CD8-positive, alpha-beta memory T cell (primary cell): ENCODE data around the gene GABBR2. TPM values are rescaled to one million over a fixed set of nuclear protein-coding genes. Genes with fewer than 3 reads are reported as not detected.
A peak's percentile ranks its signal among the peaks of the same experiment; 100 is the strongest.

Experiments used
- CTCF ChIA-PET: fragments of 350-600 bp; sonication (Branson Sonifier 250); formaldehyde crosslinking; loops from one replicate; lab custom pipeline; 2021; ENCODE audit warnings: antibody characterized with exemption; lab: Charles Lee
- POLR2A ChIA-PET: fragments of 350-600 bp; sonication (Branson Sonifier 250); formaldehyde crosslinking; loops from one replicate; lab custom pipeline; 2021; ENCODE audit warnings: antibody characterized with exemption; lab: Charles Lee
- DNase-seq, 5 donors: peaks; one replicate each; pipeline versions ENCODE4 v3.0.0 to v3.0.0-alpha.2; 2020 to 2022; ENCODE audit warnings: mixed read lengths in 1 of 5
- H3K27ac ChIP-seq: one replicate; pipeline ENCODE4 v1.7.0; 2013; ENCODE audit warnings: low read depth, mild to moderate bottlenecking, low read length, moderate library complexity
- H3K27me3 ChIP-seq: 2 replicates; pipeline ENCODE4 v1.7.0; 2013; ENCODE audit warnings: low read length, mild to moderate bottlenecking; ENCODE audit not compliant: insufficient read depth, poor library complexity, severe bottlenecking
- H3K36me3 ChIP-seq: 2 replicates; pipeline ENCODE4 v1.7.0; 2013; ENCODE audit warnings: mild to moderate bottlenecking, low read length, moderate library complexity; ENCODE audit not compliant: insufficient read depth
- H3K4me1 ChIP-seq: 2 replicates; pipeline ENCODE4 v1.7.0; 2013; ENCODE audit warnings: mild to moderate bottlenecking, low read length, moderate library complexity; ENCODE audit not compliant: insufficient read depth
- H3K4me3 ChIP-seq: 2 replicates; pipeline ENCODE4 v1.7.0; 2013; ENCODE audit warnings: mild to moderate bottlenecking, low read length
- H3K9me3 ChIP-seq: 2 replicates; pipeline ENCODE4 v1.7.0; 2013; ENCODE audit warnings: mild to moderate bottlenecking, low read length
- H3K27ac Mint-ChIP-seq, 8 donors: one replicate each; pipeline ENCODE4 v1.8.0; 2020 to 2021; ENCODE audit warnings: mixed read lengths in 8 of 8, mild to moderate bottlenecking in 6 of 8, inconsistent platforms in 3 of 8, moderate library complexity in 3 of 8
- H3K27me3 Mint-ChIP-seq, 2 donors: one replicate each; pipeline ENCODE4 v1.8.0; 2020 to 2021; ENCODE audit warnings: mixed read lengths in 2 of 2, mild to moderate bottlenecking in 1 of 2, moderate library complexity in 1 of 2
- H3K36me3 Mint-ChIP-seq, 3 donors: one replicate each; pipeline ENCODE4 v1.8.0; 2020 to 2021; ENCODE audit warnings: mixed read lengths in 3 of 3, inconsistent platforms in 1 of 3, mild to moderate bottlenecking in 1 of 3
- H3K4me1 Mint-ChIP-seq, 3 donors: one replicate each; pipeline ENCODE4 v1.8.0; 2020 to 2021; ENCODE audit warnings: mixed read lengths in 3 of 3, inconsistent platforms in 1 of 3, mild to moderate bottlenecking in 1 of 3
- H3K4me3 Mint-ChIP-seq, 7 donors: one replicate each; pipeline ENCODE4 v1.8.0; 2020 to 2021; ENCODE audit warnings: mixed read lengths in 7 of 7, mild to moderate bottlenecking in 6 of 7, moderate library complexity in 4 of 7, inconsistent platforms in 2 of 7
- H3K9me3 Mint-ChIP-seq, 5 donors: one replicate each; pipeline ENCODE4 v1.8.0; 2020 to 2022; ENCODE audit warnings: mixed read lengths in 5 of 5, mild to moderate bottlenecking in 3 of 5, moderate library complexity in 2 of 5, inconsistent platforms in 1 of 5
- polyA plus RNA-seq: library from polyadenylated mRNA; unstranded; fragments of 300-500 nt; fragmentation: Illumina TruSeq; gene quantifications from one replicate; pipeline ENCODE4 v1.2.3, GENCODE V29; 2021
- total RNA-seq, 2 experiments: library from RNA; stranded (reverse); gene quantifications; one replicate each; pipeline ENCODE4 v1.2.3, GENCODE V29; 2021

The GABBR2 gene
- total and polyA plus RNA-seq, 3 experiments from 2014 or later = not detected

DNA sequence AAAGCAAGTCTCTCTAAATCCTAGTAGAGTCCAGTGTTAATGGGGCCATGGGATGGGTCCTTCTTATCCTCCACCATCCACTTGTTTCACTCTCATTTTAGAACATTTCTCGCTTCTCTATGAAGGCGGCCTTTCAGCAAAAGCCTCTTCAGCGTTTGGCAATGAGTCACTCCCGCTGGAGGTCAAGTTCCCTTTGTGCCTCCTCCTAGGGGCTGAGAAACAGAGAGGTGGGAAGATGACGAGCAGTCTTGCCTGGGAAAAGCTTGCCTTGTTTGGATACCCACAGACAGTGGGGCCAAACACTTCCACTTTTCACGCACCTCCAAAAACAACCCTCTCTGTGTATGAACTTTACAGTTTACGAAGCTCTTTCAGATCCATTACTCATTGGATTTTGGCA, 168.8 kb downstream of the GABBR2 start:
- H3K4me3 ChIP-seq = no peak overlapping the region
- H3K27me3 Mint-ChIP-seq = peaks cover 0 to 6% of the 10 kb centered on the region in 2 donors
- no peak overlapping the region for H3K27ac Mint-ChIP-seq
- no peaks in the 10 kb centered on the region for H3K4me1 ChIP-seq
- no peaks in the 10 kb centered on the region for H3K9me3 ChIP-seq
- H3K27me3 ChIP-seq = no peaks in the 10 kb centered on the region
- CTCF ChIA-PET = no interaction called here
- no peaks in the 10 kb centered on the region for H3K36me3 Mint-ChIP-seq
- no peaks in the 10 kb centered on the region for H3K9me3 Mint-ChIP-seq
- POLR2A ChIA-PET = no interaction called here
- no peak for DNase-seq
- no peaks in the 10 kb centered on the region for H3K4me1 Mint-ChIP-seq
- H3K27ac ChIP-seq = no peak overlapping the region
- H3K4me3 Mint-ChIP-seq = no peak overlapping the region
- H3K36me3 ChIP-seq = no peaks in the 10 kb centered on the region

DNA sequence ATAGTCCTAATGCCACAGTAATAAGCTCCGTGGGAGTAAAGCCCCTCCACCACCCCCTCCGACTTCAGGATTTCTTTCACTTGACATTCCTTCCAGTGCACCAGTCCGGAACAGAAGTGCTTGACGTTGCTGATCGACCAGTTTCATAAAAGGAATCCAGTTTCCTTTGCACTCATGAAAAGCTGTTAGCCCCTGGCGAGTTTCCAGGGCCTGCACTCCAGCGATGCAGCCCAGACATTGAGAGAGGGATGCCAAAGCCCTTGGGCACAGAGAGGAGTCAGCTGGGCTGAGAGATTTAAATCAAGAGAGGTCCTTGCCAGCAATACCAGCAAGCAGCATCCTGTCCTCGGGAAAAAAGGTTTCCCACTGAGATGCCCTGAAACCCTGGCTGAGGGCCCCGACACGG, 170.1 kb downstream of the GABBR2 start:
- Mint-ChIP-seq H3K4me3 (no peak overlapping the region), H3K36me3 (no peaks in the 10 kb centered on the region), H3K27ac (no peak overlapping the region), H3K9me3 (no peaks in the 10 kb centered on the region), H3K27me3 (peaks cover under 1 to 3% of the 10 kb centered on the region in 2 donors), H3K4me1 (no peaks in the 10 kb centered on the region)
- Histone ChIP-seq H3K27ac (no peak overlapping the region), H3K27me3 (no peaks in the 10 kb centered on the region), H3K4me1 (no peaks in the 10 kb centered on the region), H3K36me3 (no peaks in the 10 kb centered on the region), H3K4me3 (no peak overlapping the region), H3K9me3 (no peaks in the 10 kb centered on the region)
- ChIA-PET CTCF (no interaction called here), POLR2A (no interaction called here)
- no peak for DNase-seq

DNA sequence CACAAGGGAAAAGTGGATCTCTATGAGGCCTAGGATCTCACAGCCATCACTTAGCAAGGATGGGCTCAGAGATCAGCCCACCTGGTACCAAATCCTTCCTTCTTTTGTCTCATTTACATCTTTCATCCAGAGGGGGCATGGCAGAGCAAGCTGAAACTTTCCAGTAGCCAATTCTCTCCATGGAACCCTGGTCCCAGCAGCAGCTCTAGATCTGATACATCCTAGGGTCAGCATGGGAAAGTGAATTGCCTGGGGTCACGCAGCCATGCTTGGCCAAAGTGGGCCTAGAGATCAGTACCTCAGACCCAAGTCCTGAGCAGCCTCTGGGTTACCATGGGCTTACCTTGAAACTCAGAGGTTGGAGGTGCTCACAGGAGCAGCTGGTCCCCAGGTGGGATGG, 170.5 kb downstream of the GABBR2 start:
- Histone ChIP-seq H3K4me3 (no peak overlapping the region), H3K36me3 (no peaks in the 10 kb centered on the region), H3K9me3 (no peaks in the 10 kb centered on the region), H3K27ac (no peak overlapping the region), H3K27me3 (no peaks in the 10 kb centered on the region), H3K4me1 (no peaks in the 10 kb centered on the region)
- H3K4me3 Mint-ChIP-seq = no peak overlapping the region
- no peak overlapping the region for H3K27ac Mint-ChIP-seq
- H3K27me3 Mint-ChIP-seq = peaks cover 3 to 5% of the 10 kb centered on the region in 2 donors
- DNase-seq = no peak
- H3K4me1 Mint-ChIP-seq = no peaks in the 10 kb centered on the region
- no peaks in the 10 kb centered on the region for H3K36me3 Mint-ChIP-seq
- ChIA-PET POLR2A (no interaction called here), CTCF (no interaction called here)
- no peaks in the 10 kb centered on the region for H3K9me3 Mint-ChIP-seq

DNA sequence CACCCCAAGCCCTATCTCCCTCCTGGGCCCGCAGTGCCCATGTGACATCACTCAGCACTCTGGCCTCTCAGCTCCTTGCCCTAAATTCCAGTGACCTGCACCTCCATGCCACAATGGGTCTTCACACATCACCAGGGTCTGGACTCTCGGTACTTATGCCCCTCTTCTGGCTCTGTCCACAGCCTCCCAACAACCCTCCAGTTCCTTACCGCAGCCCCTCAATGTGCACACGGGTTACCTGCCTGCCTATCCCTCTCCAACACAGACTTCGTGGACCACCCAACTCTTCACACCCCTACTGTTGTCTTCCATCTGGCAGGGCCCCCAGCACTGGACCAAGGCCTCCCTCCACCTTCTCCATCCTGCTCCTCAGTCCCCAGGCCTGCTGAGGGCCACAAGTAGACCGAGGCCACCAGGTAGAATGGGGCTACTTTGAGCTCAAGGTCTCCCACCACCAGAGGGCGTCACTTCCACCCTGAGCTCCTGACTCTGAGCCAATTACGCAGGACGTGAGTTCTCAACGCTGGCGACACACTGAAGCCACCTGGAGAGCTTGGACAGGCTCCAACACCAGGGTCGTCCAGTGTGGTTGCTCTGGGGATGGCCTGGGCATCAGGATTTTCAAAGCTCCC, 172.1 kb downstream of the GABBR2 start:
- DNase-seq = no peak
- Histone ChIP-seq H3K4me1 (no peaks in the 10 kb centered on the region), H3K27ac (no peak overlapping the region), H3K36me3 (no peaks in the 10 kb centered on the region), H3K4me3 (no peak overlapping the region), H3K9me3 (no peaks in the 10 kb centered on the region), H3K27me3 (no peaks in the 10 kb centered on the region)
- POLR2A ChIA-PET = no interaction called here
- Mint-ChIP-seq H3K4me1 (no peaks in the 10 kb centered on the region), H3K4me3 (no peak overlapping the region), H3K36me3 (no peaks in the 10 kb centered on the region), H3K9me3 (no peaks in the 10 kb centered on the region), H3K27ac (no peak overlapping the region), H3K27me3 (peaks cover 3 to 5% of the 10 kb centered on the region in 2 donors)
- CTCF ChIA-PET = interaction anchor here (1.4 kb wide), 1 partner anchor 12 kb away, joined by 4 read pairs; no protein-coding TSS in a partner anchor

DNA sequence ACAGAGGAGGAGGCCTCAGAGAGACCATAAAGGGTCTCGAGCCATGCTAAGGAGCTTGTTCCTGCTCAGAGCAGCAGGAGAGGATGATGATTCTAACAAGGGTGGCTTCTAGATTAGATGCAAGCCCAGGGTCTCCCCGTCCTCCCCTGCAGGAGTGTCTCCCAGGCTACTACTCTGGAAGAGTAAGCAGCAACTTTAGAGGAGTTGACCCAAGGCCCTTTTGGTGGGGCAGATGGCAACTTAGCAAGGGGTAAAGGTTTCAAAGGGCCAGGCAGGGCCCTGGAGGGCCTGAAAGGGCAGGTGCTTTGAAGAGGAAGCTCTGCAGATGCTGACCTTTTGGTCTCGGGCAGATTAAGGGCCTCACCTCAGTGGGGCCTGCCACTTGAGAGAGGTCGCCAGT, 174.9 kb downstream of the GABBR2 start:
- H3K36me3 ChIP-seq = no peaks in the 10 kb centered on the region
- H3K4me1 ChIP-seq = no peaks in the 10 kb centered on the region
- H3K27me3 ChIP-seq = no peaks in the 10 kb centered on the region
- no peaks in the 10 kb centered on the region for H3K4me1 Mint-ChIP-seq
- H3K9me3 Mint-ChIP-seq = peaks cover 0 to 3% (median 0%) of the 10 kb centered on the region in 5 donors
- H3K4me3 ChIP-seq = no peak overlapping the region
- DNase-seq = no peak
- CTCF ChIA-PET = no interaction called here
- no peak overlapping the region for H3K4me3 Mint-ChIP-seq
- POLR2A ChIA-PET = no interaction called here
- no peaks in the 10 kb centered on the region for H3K36me3 Mint-ChIP-seq
- H3K27ac Mint-ChIP-seq = no peak overlapping the region
- H3K27ac ChIP-seq = no peak overlapping the region
- peaks cover 6 to 18% of the 10 kb centered on the region in 2 donors for H3K27me3 Mint-ChIP-seq
- no peaks in the 10 kb centered on the region for H3K9me3 ChIP-seq

DNA sequence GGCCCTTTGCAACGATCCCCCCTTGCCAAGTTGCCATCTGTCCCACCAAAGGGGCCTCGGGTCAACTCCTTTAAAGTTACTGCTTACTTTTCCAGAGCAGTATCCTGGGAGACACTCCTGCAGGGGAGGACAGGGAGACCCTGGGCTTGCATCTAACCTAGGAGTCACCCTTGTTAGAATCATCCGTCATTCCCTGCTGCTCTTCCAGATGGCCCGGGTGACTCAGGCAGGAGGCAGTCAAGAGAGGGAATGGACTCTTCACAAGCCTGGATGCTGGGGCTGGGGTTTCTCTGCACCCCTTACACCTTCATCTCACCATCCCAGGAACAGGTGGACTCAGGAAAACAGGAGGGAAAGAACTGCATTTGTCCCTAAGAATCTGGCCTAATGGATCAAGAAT, 175.6 kb downstream of the GABBR2 start:
- H3K27me3 Mint-ChIP-seq = peaks cover 4 to 20% of the 10 kb centered on the region in 2 donors
- Histone ChIP-seq H3K27ac (no peak overlapping the region), H3K36me3 (no peaks in the 10 kb centered on the region), H3K9me3 (no peaks in the 10 kb centered on the region), H3K4me1 (no peaks in the 10 kb centered on the region), H3K27me3 (no peaks in the 10 kb centered on the region), H3K4me3 (no peak overlapping the region)
- H3K9me3 Mint-ChIP-seq = peaks cover 0 to 3% (median 0%) of the 10 kb centered on the region in 5 donors
- no peak overlapping the region for H3K4me3 Mint-ChIP-seq
- no peaks in the 10 kb centered on the region for H3K36me3 Mint-ChIP-seq
- no peaks in the 10 kb centered on the region for H3K4me1 Mint-ChIP-seq
- POLR2A ChIA-PET = no interaction called here
- DNase-seq = no peak
- CTCF ChIA-PET = no interaction called here
- peak overlapping the region in 1 of 8 donors; percentile 27 for H3K27ac Mint-ChIP-seq

- no peak overlapping the region for H3K27ac Mint-ChIP-seq
- CTCF ChIA-PET = no interaction called here
Measured at GRCh38 chr9:98532574-98532973, 176.2 kb downstream of the GABBR2 start.

DNA sequence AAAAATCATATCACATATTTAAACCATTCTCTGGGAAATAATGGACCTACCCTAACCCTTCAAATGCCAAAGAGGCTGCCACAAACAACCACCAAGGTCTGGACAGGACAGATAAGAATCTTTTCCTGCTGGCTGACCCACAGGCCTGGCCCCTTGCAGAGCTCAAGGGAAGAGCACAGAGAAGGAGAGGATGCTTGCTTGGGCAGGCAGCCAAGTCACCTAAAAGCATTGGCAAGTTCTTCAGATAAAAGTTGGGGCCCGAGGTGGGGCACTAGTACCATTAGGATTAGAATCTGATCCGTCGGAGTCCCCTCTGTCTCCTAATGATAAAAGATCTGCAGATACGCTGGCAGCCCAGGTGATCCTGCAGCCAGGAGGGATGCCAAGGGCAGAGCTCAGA, 176.6 kb downstream of the GABBR2 start:
- CTCF ChIA-PET = no interaction called here

More at GRCh38 chr9:98532574-98532973, 176.2 kb downstream of the GABBR2 start:
- Histone ChIP-seq H3K36me3 (no peaks in the 10 kb centered on the region), H3K9me3 (no peaks in the 10 kb centered on the region), H3K27ac (no peak overlapping the region), H3K27me3 (no peaks in the 10 kb centered on the region), H3K4me1 (no peaks in the 10 kb centered on the region), H3K4me3 (no peak overlapping the region)
- POLR2A ChIA-PET = no interaction called here
- peaks cover 0 to 3% (median 0%) of the 10 kb centered on the region in 5 donors for H3K9me3 Mint-ChIP-seq
- H3K27me3 Mint-ChIP-seq = peaks cover 4 to 20% of the 10 kb centered on the region in 2 donors
- no peak overlapping the region for H3K4me3 Mint-ChIP-seq
- DNase-seq = no peak
- no peaks in the 10 kb centered on the region for H3K36me3 Mint-ChIP-seq
- no peaks in the 10 kb centered on the region for H3K4me1 Mint-ChIP-seq

More for the DNA sequence above, 176.6 kb downstream of the GABBR2 start:
- no peak for DNase-seq
- H3K4me3 Mint-ChIP-seq = no peak overlapping the region
- Histone ChIP-seq H3K27me3 (no peaks in the 10 kb centered on the region), H3K4me1 (no peaks in the 10 kb centered on the region), H3K4me3 (no peak overlapping the region), H3K9me3 (no peaks in the 10 kb centered on the region), H3K36me3 (no peaks in the 10 kb centered on the region), H3K27ac (no peak overlapping the region)
- no peaks in the 10 kb centered on the region for H3K36me3 Mint-ChIP-seq
- peaks cover 4 to 20% of the 10 kb centered on the region in 2 donors for H3K27me3 Mint-ChIP-seq
- POLR2A ChIA-PET = no interaction called here
- H3K9me3 Mint-ChIP-seq = peaks cover 0 to 3% (median 0%) of the 10 kb centered on the region in 5 donors
- H3K27ac Mint-ChIP-seq = no peak overlapping the region
- H3K4me1 Mint-ChIP-seq = no peaks in the 10 kb centered on the region
